ENCODE results near the gene MAP3K10. TPM values are rescaled to one million over a fixed set of nuclear protein-coding genes. Genes with fewer than 3 reads are reported as not detected.
"Not testable (repeated sequence)": the region's sequence is repeated elsewhere in the genome, so short reads cannot be mapped to it uniquely, and the experiment has no call there.

Gene MAP3K10
- 10 to 100 TPM; 15.7 to 19.7 TPM for total RNA-seq

GRCh38 chr19:40190891-40191835 lies at the start of gene MAP3K10:
MAP3K10 (plus strand) TSS chr19:40191426; CDS start chr19:40192032, 606 bp downstream.
- peaks cover 29% of the 10 kb centered on the region for H3K4me1 Mint-ChIP-seq
- peak within 1 kb of the TSS; percentile 93 for H3K27ac Mint-ChIP-seq
- ChIA-PET POLR2A (interaction anchor here (0.6 to 0.7 kb wide), 2 partner anchors 340 to 357 kb away, joined by 3 read pairs; partner anchors contain the start of gene DYRK1B), CTCF (interaction anchor here (0.6 to 1.8 kb wide), 3 partner anchors 10 to 358 kb away, joined by 3 read pairs; no protein-coding TSS in a partner anchor)
- H3K36me3 Mint-ChIP-seq (ENCODE audit: low read depth), result no peaks in the 10 kb centered on the region
- no peaks in the 10 kb centered on the region for H3K9me3 Mint-ChIP-seq
- no peaks in the 10 kb centered on the region for H3K27me3 Mint-ChIP-seq
- peak within 1 kb of the TSS; percentile 83 for H3K4me3 Mint-ChIP-seq
- peak; percentile 74 for DNase-seq

DNA sequence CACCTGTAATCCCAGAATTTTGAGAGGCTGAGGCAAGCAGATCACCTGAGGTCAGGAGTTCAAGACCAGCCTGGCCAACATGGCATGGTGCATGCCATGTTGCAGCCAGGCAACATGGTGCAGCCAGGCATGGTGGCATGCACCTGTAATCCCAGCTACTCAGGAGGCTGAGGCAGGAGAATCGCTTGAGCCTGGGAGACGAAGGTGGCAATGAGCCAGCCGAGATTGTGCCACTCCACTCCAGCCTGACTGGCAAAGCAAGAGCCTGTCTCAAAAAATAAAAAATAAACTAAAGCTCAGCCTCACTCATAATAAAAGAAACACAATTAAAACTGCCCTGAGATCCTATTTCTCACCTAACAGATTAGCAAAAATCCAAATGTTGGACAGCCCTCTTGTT lies 49.7 kb upstream of the MAP3K10 start:
- Mint-ChIP-seq H3K4me3 (no peak overlapping the region), H3K27ac (no peak overlapping the region), H3K4me1 (peaks cover 41% of the 10 kb centered on the region), H3K36me3 (ENCODE audit: low read depth) (no peaks in the 10 kb centered on the region), H3K27me3 (peaks cover 4% of the 10 kb centered on the region), H3K9me3 (no peaks in the 10 kb centered on the region)
- DNase-seq, result no peak
- ChIA-PET CTCF (interaction anchor here (0.6 kb wide), 1 partner anchor 38 kb away, joined by 5 read pairs; no protein-coding TSS in a partner anchor), POLR2A (no interaction called here)

GRCh38 chr19:40143612-40144011 lies 47.6 kb upstream of the MAP3K10 start:
- Mint-ChIP-seq H3K36me3 (ENCODE audit: low read depth) (no peaks in the 10 kb centered on the region), H3K9me3 (no peaks in the 10 kb centered on the region), H3K27ac (peak overlapping the region; percentile 91), H3K27me3 (no peaks in the 10 kb centered on the region), H3K4me1 (peaks cover 56% of the 10 kb centered on the region), H3K4me3 (peak overlapping the region; percentile 53)
- peak; percentile 61 for DNase-seq
- ChIA-PET CTCF (interaction anchor here (0.7 kb wide), 1 partner anchor 14 kb away, joined by 3 read pairs; no protein-coding TSS in a partner anchor), POLR2A (interaction anchor here (0.6 kb wide), 1 partner anchor 9 kb away, joined by 5 read pairs; no protein-coding TSS in a partner anchor)

- Mint-ChIP-seq H3K4me1 (peaks cover 56% of the 10 kb centered on the region), H3K27me3 (no peaks in the 10 kb centered on the region), H3K9me3 (no peaks in the 10 kb centered on the region), H3K27ac (peak overlapping the region; percentile 91), H3K4me3 (peak overlapping the region; percentile 54), H3K36me3 (ENCODE audit: low read depth) (no peaks in the 10 kb centered on the region)
- CTCF ChIA-PET, result interaction anchor here (1.4 kb wide), 1 partner anchor 173 kb away, joined by 3 read pairs; the partner anchor contains the start of gene PSMC4
- POLR2A ChIA-PET, result no interaction called here
- DNase-seq, result peak; percentile 52
These were observed 47.1 kb upstream of the MAP3K10 start for GRCh38 chr19:40144151-40144550.

GRCh38 chr19:40144947-40145748 lies 46.1 kb upstream of the MAP3K10 start:
- Mint-ChIP-seq H3K27ac (peak overlapping the region; percentile 68), H3K36me3 (ENCODE audit: low read depth) (no peaks in the 10 kb centered on the region), H3K4me3 (no peak overlapping the region), H3K9me3 (no peaks in the 10 kb centered on the region), H3K27me3 (no peaks in the 10 kb centered on the region), H3K4me1 (peaks cover 51% of the 10 kb centered on the region)
- no peak for DNase-seq
- POLR2A ChIA-PET, result no interaction called here
- CTCF ChIA-PET, result interaction anchor here (0.5 to 1.4 kb wide), 4 partner anchors 17 to 458 kb away, joined by 3 read pairs; partner anchors contain the start of gene PSMC4

DNA sequence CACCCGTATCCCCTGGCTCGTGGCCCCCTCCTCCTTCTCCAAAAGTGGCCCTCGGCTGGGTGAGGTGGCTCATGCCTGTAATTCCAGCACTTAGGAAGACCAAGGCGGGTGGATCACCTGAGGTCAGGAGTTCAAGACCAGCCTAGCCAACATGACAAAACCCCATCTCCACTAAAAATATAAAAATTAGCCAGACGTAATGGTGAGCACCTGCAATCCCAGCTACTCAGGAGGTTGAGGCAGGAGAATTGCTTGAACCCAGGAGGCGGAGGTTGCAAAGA lies 45.5 kb upstream of the MAP3K10 start:
- H3K9me3 Mint-ChIP-seq, result not testable (repeated sequence)

DNA sequence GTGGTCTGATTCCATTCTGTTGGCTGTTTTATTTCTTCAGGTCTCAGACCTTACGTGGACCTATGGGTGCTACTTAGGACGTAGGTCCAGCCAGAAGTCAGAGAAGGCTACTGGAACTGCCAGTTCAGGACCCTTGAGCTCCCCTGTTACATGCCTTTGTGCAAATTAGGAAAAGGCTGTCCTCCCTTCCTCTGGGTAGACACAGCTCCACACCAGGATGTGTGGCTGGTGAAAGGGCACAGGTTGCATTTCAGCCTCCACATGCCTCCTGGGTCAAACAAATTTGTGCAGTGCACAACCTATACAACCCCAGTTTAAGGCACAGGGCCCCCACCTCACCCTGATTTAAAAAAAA lies 43.9 kb upstream of the MAP3K10 start:
- no peak for DNase-seq
- POLR2A ChIA-PET, result no interaction called here
- CTCF ChIA-PET, result interaction anchor here (0.7 kb wide), 1 partner anchor 928 kb away, joined by 3 read pairs; no protein-coding TSS in a partner anchor
- Mint-ChIP-seq H3K9me3 (no peaks in the 10 kb centered on the region), H3K4me1 (peaks cover 46% of the 10 kb centered on the region), H3K27ac (no peak overlapping the region), H3K4me3 (no peak overlapping the region), H3K27me3 (no peaks in the 10 kb centered on the region), H3K36me3 (ENCODE audit: low read depth) (no peaks in the 10 kb centered on the region)

More for the DNA sequence above, 45.5 kb upstream of the MAP3K10 start:
- peaks cover 51% of the 10 kb centered on the region for H3K4me1 Mint-ChIP-seq
- H3K4me3 Mint-ChIP-seq; POLR2A ChIA-PET; H3K27me3 Mint-ChIP-seq; DNase-seq; H3K36me3 Mint-ChIP-seq (ENCODE audit: low read depth): not testable (repeated sequence)
- CTCF ChIA-PET, result interaction anchor here (1.4 kb wide), 1 partner anchor 17 kb away, joined by 3 read pairs; no protein-coding TSS in a partner anchor
- peak overlapping the region; percentile 68 for H3K27ac Mint-ChIP-seq

DNA sequence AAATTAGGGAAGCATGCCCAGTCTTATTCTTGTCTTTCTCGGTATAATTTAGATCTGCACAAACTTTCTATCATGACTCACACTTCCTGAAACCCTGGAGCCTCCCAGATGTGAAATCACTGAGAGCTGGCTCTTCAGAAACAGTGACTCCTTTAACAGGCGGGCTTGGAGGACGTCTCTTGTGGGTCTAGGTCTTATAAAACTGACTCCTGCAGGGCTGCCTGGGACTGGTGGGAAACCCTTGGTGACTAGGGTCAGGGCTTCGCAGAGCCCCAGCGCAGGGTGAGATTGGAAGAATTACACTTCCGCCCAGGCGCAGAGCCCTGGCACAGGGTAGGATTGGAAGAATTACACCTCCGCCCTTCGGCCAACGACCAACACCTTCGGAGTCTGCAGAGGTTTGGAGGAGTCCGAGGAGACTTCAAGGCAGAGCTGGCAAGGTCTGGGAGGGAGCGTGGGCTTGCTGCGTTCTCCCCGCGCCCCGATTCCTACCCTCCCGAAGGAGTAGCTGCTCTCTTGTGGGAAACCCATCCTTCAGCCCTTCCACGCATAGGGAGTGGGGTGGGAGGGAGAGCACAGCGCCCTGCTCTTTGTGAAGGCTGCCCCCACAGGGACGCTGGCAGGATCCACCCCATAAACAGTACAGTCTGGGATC lies 43.4 kb upstream of the MAP3K10 start:
- H3K36me3 Mint-ChIP-seq (ENCODE audit: low read depth), result no peaks in the 10 kb centered on the region
- no peak overlapping the region for H3K27ac Mint-ChIP-seq
- DNase-seq, result no peak
- peaks cover 43% of the 10 kb centered on the region for H3K4me1 Mint-ChIP-seq
- CTCF ChIA-PET, result interaction anchor here (0.7 kb wide), 1 partner anchor 928 kb away, joined by 3 read pairs; no protein-coding TSS in a partner anchor
- H3K9me3 Mint-ChIP-seq, result no peaks in the 10 kb centered on the region
- POLR2A ChIA-PET, result no interaction called here
- no peak overlapping the region for H3K4me3 Mint-ChIP-seq
- H3K27me3 Mint-ChIP-seq, result no peaks in the 10 kb centered on the region

DNA sequence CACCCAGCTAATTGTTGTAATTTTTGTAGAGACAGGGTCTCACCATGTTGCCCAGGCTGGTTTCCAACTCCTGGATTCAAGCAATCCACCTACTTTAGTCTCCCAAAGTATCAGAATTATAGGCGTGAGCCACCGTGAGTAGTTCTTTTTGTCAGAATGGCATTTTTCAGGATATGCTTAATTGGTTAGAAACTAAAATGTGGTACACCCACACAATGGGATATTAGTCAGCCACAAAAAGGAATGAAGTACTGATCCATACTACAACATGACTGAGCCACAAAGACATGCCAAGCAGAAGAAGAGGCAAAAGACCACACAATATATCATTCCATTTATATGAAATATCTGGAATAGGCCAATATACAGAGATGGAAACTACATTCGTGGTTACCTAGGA lies 41.7 kb upstream of the MAP3K10 start:
- H3K36me3 Mint-ChIP-seq (ENCODE audit: low read depth), result no peaks in the 10 kb centered on the region
- H3K27ac Mint-ChIP-seq, result no peak overlapping the region
- no peak overlapping the region for H3K4me3 Mint-ChIP-seq
- peaks cover 29% of the 10 kb centered on the region for H3K4me1 Mint-ChIP-seq
- DNase-seq, result no peak
- POLR2A ChIA-PET, result no interaction called here
- no peaks in the 10 kb centered on the region for H3K27me3 Mint-ChIP-seq
- H3K9me3 Mint-ChIP-seq, result no peaks in the 10 kb centered on the region
- CTCF ChIA-PET, result interaction anchor here (0.6 kb wide), 1 partner anchor 418 kb away, joined by 3 read pairs; no protein-coding TSS in a partner anchor

DNA sequence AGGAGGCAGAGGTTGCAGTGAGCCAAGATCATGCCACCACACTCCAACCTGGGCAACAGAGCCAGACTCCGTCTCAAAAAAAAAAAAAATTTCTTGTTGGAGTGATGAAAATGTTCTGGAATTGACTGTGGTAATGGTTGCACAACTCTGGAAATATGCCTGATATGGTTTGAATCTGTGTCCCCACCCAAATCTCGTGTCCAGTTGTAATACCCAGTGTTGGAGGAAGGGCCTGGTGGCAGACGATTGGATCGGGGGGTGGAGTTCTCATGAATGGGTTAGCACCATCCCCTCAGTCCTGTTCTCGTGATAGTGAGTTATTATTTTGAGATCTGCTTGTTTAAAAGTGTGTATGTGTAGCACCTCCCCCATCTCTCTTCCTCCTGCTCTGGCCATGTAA lies 41.1 kb upstream of the MAP3K10 start:
- no peaks in the 10 kb centered on the region for H3K9me3 Mint-ChIP-seq
- CTCF ChIA-PET, result no interaction called here

GRCh38 chr19:40154121-40154680 lies 37.0 kb upstream of the MAP3K10 start:
- Mint-ChIP-seq H3K27me3 (no peaks in the 10 kb centered on the region), H3K9me3 (no peaks in the 10 kb centered on the region), H3K4me1 (peaks cover 11% of the 10 kb centered on the region), H3K27ac (no peak overlapping the region), H3K4me3 (no peak overlapping the region), H3K36me3 (ENCODE audit: low read depth) (no peaks in the 10 kb centered on the region)
- CTCF ChIA-PET, result interaction anchor here (0.6 kb wide), 1 partner anchor 618 kb away, joined by 3 read pairs; no protein-coding TSS in a partner anchor
- no peak for DNase-seq
- POLR2A ChIA-PET, result no interaction called here

More for the DNA sequence above, 41.1 kb upstream of the MAP3K10 start:
- DNase-seq, result no peak
- POLR2A ChIA-PET, result no interaction called here
- Mint-ChIP-seq H3K4me1 (peaks cover 26% of the 10 kb centered on the region), H3K27ac (no peak overlapping the region), H3K27me3 (no peaks in the 10 kb centered on the region), H3K36me3 (ENCODE audit: low read depth) (no peaks in the 10 kb centered on the region), H3K4me3 (no peak overlapping the region)

- CTCF ChIA-PET, result interaction anchor here (0.6 kb wide), 1 partner anchor 100 kb away, joined by 3 read pairs; no protein-coding TSS in a partner anchor
These were observed 35.4 kb upstream of the MAP3K10 start for GRCh38 chr19:40155749-40156265.

More at GRCh38 chr19:40155749-40156265, 35.4 kb upstream of the MAP3K10 start:
- no peaks in the 10 kb centered on the region for H3K27me3 Mint-ChIP-seq
- no peaks in the 10 kb centered on the region for H3K9me3 Mint-ChIP-seq
- POLR2A ChIA-PET, result no interaction called here
- DNase-seq, result peak; percentile 12
- H3K4me1 Mint-ChIP-seq, result peaks cover 11% of the 10 kb centered on the region
- no peak overlapping the region for H3K27ac Mint-ChIP-seq
- H3K4me3 Mint-ChIP-seq, result no peak overlapping the region
- H3K36me3 Mint-ChIP-seq (ENCODE audit: low read depth), result no peaks in the 10 kb centered on the region
